ENCODE results near the gene CNOT4. TPM values are rescaled to one million over a fixed set of nuclear protein-coding genes. Genes with fewer than 3 reads are reported as not detected.

Gene CNOT4
- total RNA-seq, 2 donors from 2014 or later: 19.0 to 44.7 TPM

DNA sequence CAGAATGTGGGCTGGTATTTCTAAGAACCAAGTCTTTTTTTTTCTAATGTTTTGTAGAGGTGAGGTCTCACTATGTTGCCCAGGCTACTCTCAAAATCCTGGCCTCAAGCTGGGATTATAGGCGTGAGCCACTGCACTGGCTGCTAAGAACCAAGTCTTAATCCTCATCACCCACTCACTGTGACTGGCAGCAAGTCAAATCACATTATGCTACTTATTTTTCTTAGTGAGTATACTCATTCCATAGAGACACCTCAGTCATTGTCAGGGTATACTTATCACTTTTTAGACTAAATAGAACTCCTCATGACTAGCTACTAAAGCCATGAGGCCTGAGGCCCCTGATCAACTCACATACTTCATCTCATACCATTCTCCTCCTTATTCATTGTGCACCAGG lies 160.2 kb downstream of the CNOT4 start:
- 87% methylated on average over 1 of the region's 1 CpG for WGBS
- H3K9me3 ChIP-seq: no peaks in the 10 kb centered on the region
- H3K4me1 ChIP-seq (replicated peaks): no peaks in the 10 kb centered on the region
- H3K27ac ChIP-seq: no peak overlapping the region
- H3K36me3 ChIP-seq: no peaks in the 10 kb centered on the region
- intact Hi-C loops (cut with DNase I): no loop called here
- no peak for DNase-seq (ENCODE audit: low spot score)
- TF ChIP-seq, protein P1, sequence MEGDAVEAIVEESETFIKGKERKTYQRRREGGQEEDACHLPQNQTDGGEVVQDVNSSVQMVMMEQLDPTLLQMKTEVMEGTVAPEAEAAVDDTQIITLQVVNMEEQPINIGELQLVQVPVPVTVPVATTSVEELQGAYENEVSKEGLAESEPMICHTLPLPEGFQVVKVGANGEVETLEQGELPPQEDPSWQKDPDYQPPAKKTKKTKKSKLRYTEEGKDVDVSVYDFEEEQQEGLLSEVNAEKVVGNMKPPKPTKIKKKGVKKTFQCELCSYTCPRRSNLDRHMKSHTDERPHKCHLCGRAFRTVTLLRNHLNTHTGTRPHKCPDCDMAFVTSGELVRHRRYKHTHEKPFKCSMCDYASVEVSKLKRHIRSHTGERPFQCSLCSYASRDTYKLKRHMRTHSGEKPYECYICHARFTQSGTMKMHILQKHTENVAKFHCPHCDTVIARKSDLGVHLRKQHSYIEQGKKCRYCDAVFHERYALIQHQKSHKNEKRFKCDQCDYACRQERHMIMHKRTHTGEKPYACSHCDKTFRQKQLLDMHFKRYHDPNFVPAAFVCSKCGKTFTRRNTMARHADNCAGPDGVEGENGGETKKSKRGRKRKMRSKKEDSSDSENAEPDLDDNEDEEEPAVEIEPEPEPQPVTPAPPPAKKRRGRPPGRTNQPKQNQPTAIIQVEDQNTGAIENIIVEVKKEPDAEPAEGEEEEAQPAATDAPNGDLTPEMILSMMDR (IDR thresholded peaks at IDR 0.05): no peak
- TF ChIP-seq POLR2AphosphoS5 (IDR thresholded peaks at IDR 0.05) (no peak), POLR2A (IDR thresholded peaks at IDR 0.05) (no peak)
- H3K27me3 ChIP-seq (replicated peaks; ENCODE audit: insufficient read depth): no peaks in the 10 kb centered on the region
- no peak overlapping the region for H3K4me3 ChIP-seq

DNA sequence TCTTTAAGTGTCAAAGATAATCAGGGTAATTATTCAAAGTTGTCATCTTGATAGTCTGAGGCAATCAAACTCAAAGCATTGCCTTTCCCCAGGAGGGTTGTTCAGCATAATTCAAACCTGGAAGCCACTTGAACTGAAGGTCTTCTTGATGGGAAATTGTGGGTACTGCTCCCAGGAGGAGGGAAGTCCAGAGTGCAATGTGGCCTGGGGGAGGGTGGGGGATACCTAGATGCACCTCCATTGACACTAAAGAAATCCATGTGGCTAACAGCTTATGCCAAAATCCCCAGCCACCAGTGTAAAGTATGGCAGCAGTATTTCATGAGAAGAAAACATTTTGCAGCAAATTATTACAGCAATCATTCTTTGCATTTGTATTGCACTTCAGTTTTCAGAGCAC lies 161.4 kb downstream of the CNOT4 start:
- Histone ChIP-seq H3K27me3 (replicated peaks; ENCODE audit: insufficient read depth) (no peaks in the 10 kb centered on the region), H3K4me3 (no peak overlapping the region), H3K4me1 (replicated peaks) (no peaks in the 10 kb centered on the region), H3K27ac (no peak overlapping the region), H3K9me3 (no peaks in the 10 kb centered on the region), H3K36me3 (no peaks in the 10 kb centered on the region)
- TF ChIP-seq POLR2AphosphoS5 (IDR thresholded peaks at IDR 0.05) (no peak), POLR2A (IDR thresholded peaks at IDR 0.05) (no peak)
- TF ChIP-seq, protein P1 (IDR thresholded peaks at IDR 0.05): no peak
- no peak for DNase-seq (ENCODE audit: low spot score)
- intact Hi-C loops (cut with DNase I): no loop called here

DNA sequence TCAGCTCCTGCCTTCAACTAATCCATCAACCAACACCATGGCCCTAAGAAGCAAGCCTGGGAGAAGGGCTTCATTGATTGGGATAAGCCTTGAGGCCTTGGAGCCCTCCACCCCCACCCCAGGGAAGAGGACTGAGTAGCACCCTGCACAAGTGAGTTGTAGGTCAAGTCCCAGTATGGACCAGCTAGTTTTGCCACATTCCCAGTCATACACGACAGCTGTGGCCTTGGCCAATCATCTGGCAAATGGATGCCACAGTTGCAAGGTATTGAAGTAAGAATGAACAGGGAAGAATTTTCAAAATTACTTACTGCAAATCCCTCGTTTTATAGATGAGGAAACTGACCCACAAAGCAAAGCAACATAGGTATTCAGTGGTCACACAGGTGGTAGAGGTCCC lies 166.5 kb downstream of the CNOT4 start:
- intact Hi-C loops (cut with DNase I): no loop called here
- Histone ChIP-seq H3K27me3 (replicated peaks; ENCODE audit: insufficient read depth) (no peaks in the 10 kb centered on the region), H3K4me3 (no peak overlapping the region), H3K36me3 (no peaks in the 10 kb centered on the region), H3K4me1 (replicated peaks) (no peaks in the 10 kb centered on the region), H3K9me3 (no peaks in the 10 kb centered on the region), H3K27ac (no peak overlapping the region)
- WGBS: 71% methylated on average over 2 of the region's 2 CpGs
- no peak for DNase-seq (ENCODE audit: low spot score)
- TF ChIP-seq POLR2A (IDR thresholded peaks at IDR 0.05) (no peak), POLR2AphosphoS5 (IDR thresholded peaks at IDR 0.05) (no peak)
- TF ChIP-seq, protein P1 (IDR thresholded peaks at IDR 0.05): no peak

DNA sequence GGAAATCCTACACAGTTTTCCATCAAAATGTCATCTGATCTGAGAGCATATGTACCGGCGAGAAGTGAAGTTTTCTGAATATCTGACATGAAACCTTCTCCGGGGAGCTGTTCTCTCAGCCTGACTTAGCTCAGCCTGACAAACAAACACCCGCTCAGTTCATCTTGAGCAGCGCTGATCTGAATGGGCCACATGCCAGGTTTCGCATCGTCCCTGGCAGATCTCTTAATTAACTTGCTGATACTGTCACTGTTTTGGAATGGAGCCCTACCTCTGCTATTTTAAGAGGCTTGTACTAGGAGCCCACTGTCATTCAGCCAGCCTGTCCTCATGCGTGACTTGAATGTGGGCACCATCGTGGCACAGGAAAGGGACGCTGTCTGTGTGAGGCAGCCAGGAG lies 167.0 kb downstream of the CNOT4 start:
- intact Hi-C loops (cut with DNase I): no loop called here
- TF ChIP-seq, protein P1 (IDR thresholded peaks at IDR 0.05): no peak
- TF ChIP-seq POLR2A (IDR thresholded peaks at IDR 0.05): no peak
- no peak for TF ChIP-seq POLR2AphosphoS5 (IDR thresholded peaks at IDR 0.05)

DNA sequence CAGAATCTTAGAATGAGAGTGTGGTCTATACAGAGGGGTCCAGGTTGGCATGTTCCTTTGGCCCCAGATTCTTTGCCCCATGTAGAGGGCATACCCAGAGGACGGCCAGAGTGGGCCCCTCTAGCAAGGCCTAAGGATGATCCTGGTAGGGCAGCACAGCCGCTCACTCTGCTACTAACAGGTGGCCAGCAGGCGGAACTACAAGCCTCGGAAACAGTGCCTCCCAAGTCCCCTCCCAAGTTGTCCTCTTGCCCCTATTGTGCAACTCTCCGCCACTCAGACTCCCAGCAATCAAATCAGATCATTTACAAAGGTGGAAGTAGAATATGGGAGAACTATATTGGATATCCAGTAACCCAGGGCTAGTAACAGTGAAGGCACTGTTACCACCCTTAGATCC lies 168.9 kb downstream of the CNOT4 start:
- Histone ChIP-seq H3K36me3 (no peaks in the 10 kb centered on the region), H3K4me3 (no peak overlapping the region), H3K9me3 (no peaks in the 10 kb centered on the region), H3K27ac (no peak overlapping the region), H3K4me1 (replicated peaks) (no peaks in the 10 kb centered on the region), H3K27me3 (replicated peaks; ENCODE audit: insufficient read depth) (no peaks in the 10 kb centered on the region)
- intact Hi-C loops (cut with DNase I): no loop called here
- 69% methylated on average over 5 of the region's 5 CpGs for WGBS
- DNase-seq (ENCODE audit: low spot score): no peak
- TF ChIP-seq, protein P1 (IDR thresholded peaks at IDR 0.05): no peak
- TF ChIP-seq POLR2A (IDR thresholded peaks at IDR 0.05): no peak
- no peak for TF ChIP-seq POLR2AphosphoS5 (IDR thresholded peaks at IDR 0.05)

More for the DNA sequence above, 167.0 kb downstream of the CNOT4 start:
- H3K27ac ChIP-seq: no peak overlapping the region
- DNase-seq (ENCODE audit: low spot score): no peak
- no peaks in the 10 kb centered on the region for H3K4me1 ChIP-seq (replicated peaks)
- H3K9me3 ChIP-seq: no peaks in the 10 kb centered on the region
- H3K27me3 ChIP-seq (replicated peaks; ENCODE audit: insufficient read depth): no peaks in the 10 kb centered on the region
- no peak overlapping the region for H3K4me3 ChIP-seq
- WGBS: 39% methylated on average over 10 of the region's 10 CpGs
- H3K36me3 ChIP-seq: no peaks in the 10 kb centered on the region

All from prostate gland (tissue), 2 donors.